K562 (cell line): ENCODE measurements around the gene RNF224. TPM values are rescaled to one million over a fixed set of nuclear protein-coding genes. Genes with fewer than 3 reads are reported as not detected.

Experiments used
- CBFA2T2 ChIP-seq: fragments of 450-650 bp; conservative IDR thresholded peaks from 2 replicates; pipeline ENCODE4 v1.6.1; 2017; ENCODE audit warnings: mild to moderate bottlenecking
- DMBX1 ChIP-seq: fragments of 250-450 bp; sonication (Bioruptor Pico); IDR thresholded peaks from 2 replicates; pipeline ENCODE4 v1.8.0; 2022; ENCODE audit warnings: inconsistent platforms, mild to moderate bottlenecking, moderate library complexity, borderline replicate concordance
- ETS2 ChIP-seq: IDR thresholded peaks from 2 replicates; pipeline ENCODE4 v1.6.1; 2016; ENCODE audit warnings: borderline replicate concordance, missing genetic modification characterization, mild to moderate bottlenecking, moderate library complexity, missing compliant biosample characterization; ENCODE audit not compliant: poor library complexity, severe bottlenecking
- GATA2 ChIP-seq: sonication (generic); formaldehyde crosslinking; IDR thresholded peaks from 2 replicates; pipeline ENCODE4 v1.4.0; 2020; ENCODE audit warnings: mild to moderate bottlenecking, missing genetic modification reagents
- HLTF ChIP-seq: fragments of 450-650 bp; IDR thresholded peaks from 2 replicates; pipeline ENCODE4 v1.6.1; 2016
- IFI16 ChIP-seq: fragments of 250-450 bp; sonication (Bioruptor Pico); IDR thresholded peaks from 2 replicates; pipeline ENCODE4 v2.1.2; 2022; ENCODE audit warnings: mild to moderate bottlenecking, inconsistent platforms
- NBN ChIP-seq: fragments of 450-650 bp; IDR thresholded peaks from 2 replicates; pipeline ENCODE4 v1.6.1; 2016; ENCODE audit warnings: low read depth, mild to moderate bottlenecking
- NR4A1 ChIP-seq, 2 experiments: fragments of 250-450 bp in 1 of 2; fragments of 450-650 bp in 1 of 2; sonication (Bioruptor Pico) in 1 of 2; IDR thresholded peaks; 2 replicates each; pipeline versions ENCODE4 v1.4.0 to v1.6.1; 2016 to 2020; ENCODE audit warnings: mild to moderate bottlenecking in 2 of 2, missing compliant biosample characterization in 1 of 2, missing genetic modification characterization in 1 of 2, moderate library complexity in 1 of 2
- PML ChIP-seq: IDR thresholded peaks from 2 replicates; pipeline ENCODE4 v1.6.1; 2012; ENCODE audit warnings: low read length, inconsistent platforms
- PRDM10 ChIP-seq: fragments of 450-650 bp; IDR thresholded peaks from 2 replicates; pipeline ENCODE4 v1.6.1; 2018; ENCODE audit not compliant: partially characterized antibody
- RERE ChIP-seq: sonication (generic); formaldehyde crosslinking; IDR thresholded peaks from 2 replicates; pipeline ENCODE4 v1.8.0; 2023; ENCODE audit warnings: missing genetic modification reagents, mild to moderate bottlenecking, borderline replicate concordance
- SMARCB1 ChIP-seq: IDR thresholded peaks from 2 replicates; pipeline ENCODE4 v1.6.1; 2011; ENCODE audit warnings: improper control_type of control experiment, low read depth; ENCODE audit not compliant: insufficient read length
- TARDBP ChIP-seq: fragments of 450-650 bp; IDR thresholded peaks from 2 replicates; pipeline ENCODE4 v1.6.1; 2016
- TBL1XR1 ChIP-seq, 2 experiments: IDR thresholded peaks; 2 replicates each; pipeline ENCODE4 v1.6.1; 2012; ENCODE audit warnings: improper control_type of control experiment in 2 of 2, low read length in 2 of 2, mild to moderate bottlenecking in 1 of 2
- TEAD1 ChIP-seq, 2 experiments: fragments of 450-650 bp in 1 of 2; sonication (generic) in 1 of 2; formaldehyde crosslinking; IDR thresholded peaks; 2 replicates each; pipeline versions ENCODE4 v1.4.0 to v1.8.0; 2020 to 2022; ENCODE audit warnings: mild to moderate bottlenecking in 2 of 2, missing genetic modification reagents in 1 of 2
- TEAD2 ChIP-seq: fragments of 450-650 bp; IDR thresholded peaks from 2 replicates; pipeline ENCODE4 v1.6.1; 2016; ENCODE audit warnings: missing genetic modification characterization, control low read depth, missing compliant biosample characterization
- ZNF232 ChIP-seq: sonication (generic); formaldehyde crosslinking; IDR thresholded peaks from 2 replicates; pipeline ENCODE4 v1.8.0; 2022; ENCODE audit warnings: mild to moderate bottlenecking, missing genetic modification reagents
- ZNF263 ChIP-seq: sonication (generic); formaldehyde crosslinking; IDR thresholded peaks from 2 replicates; pipeline ENCODE4 v1.8.0; 2022; ENCODE audit warnings: mild to moderate bottlenecking, missing genetic modification reagents, borderline replicate concordance
- ZNF57 ChIP-seq: fragments of 450-650 bp; formaldehyde crosslinking; IDR thresholded peaks from 2 replicates; pipeline ENCODE4 v1.4.0; 2020; ENCODE audit warnings: mild to moderate bottlenecking, moderate library complexity
- ZNF696 ChIP-seq: fragments of 250-450 bp; sonication (Bioruptor Pico); conservative IDR thresholded peaks from 2 replicates; pipeline ENCODE4 v1.4.0; 2020; ENCODE audit warnings: mild to moderate bottlenecking, moderate library complexity
- polyA plus RNA-seq, 8 experiments: library from polyadenylated mRNA; depleted of rRNA in 4 of 8; stranded (reverse) in 5 of 8; unstranded in 3 of 8; fragments of >200 nt; fragmentation: Nextera tagmentation in 2 of 8; fragmentation: Illumina TruSeq in 1 of 8; extraction: Ambion mirVana in 2 of 8; extraction: Trizol in 1 of 8; gene quantifications; 2 replicates each; pipeline versions ENCODE4 v1.2.1 to v1.2.3, GENCODE V29; 2011 to 2014; ENCODE audit warnings: inconsistent platforms in 1 of 8, missing spikeins in 1 of 8
- total RNA-seq, 7 experiments: library from RNA; depleted of rRNA in 6 of 7; stranded (reverse); fragments of >200 nt in 6 of 7; fragmentation: Illumina TruSeq in 2 of 7; extraction: Trizol in 2 of 7; gene quantifications; 2 replicates each; pipeline versions ENCODE4 v1.2.1 to v1.2.3, GENCODE V29; 2011 to 2021; ENCODE audit warnings: low replicate concordance in 1 of 7

Gene RNF224
- total and polyA plus RNA-seq, 9 of the 15 experiments (the other 6 are each of a cell fraction or from before 2014, with no cell fraction given): not detected

GRCh38 chr9:137240841-137241489 lies 13.7 kb downstream of the RNF224 start, which contains the start of gene TUBB4B (continued):
- peak; percentile 22 to 75; a peak in 3 of 4 replicates for TF ChIP-seq TBL1XR1 (IDR thresholded peaks at IDR 0.05; ENCODE audit: low read length in 2 of 2)
- TF ChIP-seq PRDM10: no peak
- no peak for TF ChIP-seq ZNF57 (CRISPR knock-in tag)
- TF ChIP-seq NR4A1 (CRISPR knock-in tag; IDR thresholded peaks at IDR 0.05): no peak
- no peak for TF ChIP-seq NR4A1 (tag; IDR thresholded peaks at IDR 0.05)
- TF ChIP-seq TEAD1 (CRISPR knock-in tag; IDR thresholded peaks at IDR 0.05): peak in 1 of 2 experiments; percentile 75; a peak in 1 of 4 replicates
- no peak for TF ChIP-seq ZNF263 (CRISPR knock-in tag)
- TF ChIP-seq CBFA2T2: no peak
- TF ChIP-seq SMARCB1: no peak
- TF ChIP-seq ZNF696 (CRISPR knock-in tag): no peak
- no peak for TF ChIP-seq IFI16 (CRISPR knock-in tag)
- TF ChIP-seq TARDBP: peak; percentile 42; the same call in 1 of the 2 replicates
- TF ChIP-seq NBN: no peak
- TF ChIP-seq ZNF232 (CRISPR knock-in tag): 0 out of 2 replicates have a peak, but pooled peaks have one; percentile 57
- TF ChIP-seq RERE: no peak
- TF ChIP-seq PML: peak; percentile 93
- TF ChIP-seq TEAD2 (tag): no peak
- no peak for TF ChIP-seq HLTF
- no peak for TF ChIP-seq DMBX1 (CRISPR knock-in tag)
- no peak for TF ChIP-seq ETS2 (tag)
- TF ChIP-seq GATA2 (CRISPR knock-in tag): no peak
